Measurements from ENCODE around the gene DHRS3.

- TF ChIP-seq POLR2A (IDR thresholded peaks at IDR 0.05) = no peak
- no peak for TF ChIP-seq CTCF (IDR thresholded peaks at IDR 0.05)
Observed at GRCh38 chr1:12600335-12600734, 17.7 kb downstream of the DHRS3 start.

Data from gastroesophageal sphincter (tissue), 3 donors.